HCT116 (cell line): ENCODE results near the gene MAPK8IP3. TPM values are rescaled to one million over a fixed set of nuclear protein-coding genes. Genes with fewer than 3 reads are reported as not detected.

Experiments
- ATAC-seq: fragments of 200-7000 bp; cut with Tn5 transposase; 2 replicates; pipeline ENCODE4 v1.9.1; 2020; ENCODE audit warnings: mild to moderate bottlenecking, moderate library complexity
- BruUV-seq: library from RNA; stranded (reverse); fragments of 400-500 nt; replicated peaks from 2 replicates; lab custom pipeline; 2021; lab: Mats Ljungman, UMichigan
- CTCF ChIA-PET: fragments of 300-600 bp; sonication (Branson Sonifier 250); formaldehyde crosslinking; loops from one replicate; lab custom pipeline; 2021; ENCODE audit warnings: antibody characterized with exemption; lab: Charles Lee
- POLR2A ChIA-PET: fragments of 300-600, 350-600 bp; sonication (Branson Sonifier 250); formaldehyde crosslinking; loops from one replicate; lab custom pipeline; 2021; ENCODE audit warnings: antibody characterized with exemption; lab: Charles Lee
- RAD21 ChIA-PET, 2 experiments: fragments of 300-600 bp; sonication (Branson Sonifier 250); formaldehyde crosslinking; loops; one replicate each; lab custom pipeline; 2023; ENCODE audit warnings: low total read pairs in 2 of 2; ENCODE audit not compliant: uncharacterized antibody in 2 of 2, unreplicated experiment in 2 of 2, low non-redundant PET in 1 of 2; lab: Charles Lee
- DNase-seq: peaks from one replicate; pipeline ENCODE4 v3.0.0-alpha.2; 2010; ENCODE audit warnings: low read depth, low spot score
- H2AFZ ChIP-seq: fragments of 200-600 bp; shearing (Covaris generic), sonication (generic); 2 replicates; pipeline ENCODE4 v1.6.1; 2017; ENCODE audit warnings: low read depth, mixed run types, mixed read lengths, antibody characterized with exemption, low read length; ENCODE audit not compliant: poor library complexity, severe bottlenecking
- H3K27ac ChIP-seq: 2 replicates; pipeline ENCODE4 v1.5.1; 2012; ENCODE audit warnings: low read depth, low read length
- H3K27me3 ChIP-seq: fragments of 200-600 bp; sonication (generic); 2 replicates; pipeline ENCODE4 v1.6.1; 2016; ENCODE audit warnings: mixed run types, low read length, mixed read lengths; ENCODE audit not compliant: insufficient read depth
- H3K36me3 ChIP-seq, 2 experiments: fragments of 200-500 bp in 1 of 2; fragments of 200-600 bp in 1 of 2; sonication (Bioruptor generic) in 1 of 2; sonication (generic) in 1 of 2; 2 replicates each; pipeline versions ENCODE4 v1.5.1 to v1.6.1; 2014 to 2016; ENCODE audit warnings: low read length in 2 of 2, inconsistent platforms in 1 of 2, mixed read lengths in 1 of 2, mixed run types in 1 of 2; ENCODE audit not compliant: insufficient read depth in 2 of 2, control insufficient read depth in 1 of 2
- H3K4me1 ChIP-seq, 2 experiments: fragments of 200-600 bp in 1 of 2; sonication (generic) in 1 of 2; 2 replicates each; pipeline versions ENCODE4 v1.5.1 to v1.6.1; 2012 to 2017; ENCODE audit warnings: low read length in 2 of 2, inconsistent platforms in 1 of 2, mild to moderate bottlenecking in 1 of 2, mixed read lengths in 1 of 2, mixed run types in 1 of 2, moderate library complexity in 1 of 2; ENCODE audit not compliant: insufficient read depth in 2 of 2, control insufficient read depth in 1 of 2
- H3K4me2 ChIP-seq: fragments of 200-600 bp; sonication (generic); 2 replicates; pipeline ENCODE4 v1.6.1; 2017; ENCODE audit warnings: mixed run types, low read length, mixed read lengths
- H3K4me3 ChIP-seq, 2 experiments: fragments of 200-600 bp in 1 of 2; sonication (generic) in 1 of 2; replicated peaks in 1 of 2; 2 replicates each; pipeline ENCODE4 v1.5.1; 2011 to 2016; ENCODE audit warnings: low read length in 2 of 2, control low read depth in 1 of 2, low read depth in 1 of 2, mild to moderate bottlenecking in 1 of 2, mixed read lengths in 1 of 2, mixed run types in 1 of 2
- H3K79me2 ChIP-seq: fragments of 200-600 bp; sonication (generic); 2 replicates; pipeline ENCODE4 v1.6.1; 2017; ENCODE audit warnings: mild to moderate bottlenecking, mixed run types, low read length, moderate library complexity, mixed read lengths; ENCODE audit not compliant: insufficient read depth
- H3K9ac ChIP-seq: fragments of 200-600 bp; sonication (generic); 2 replicates; pipeline ENCODE4 v1.6.1; 2016; ENCODE audit warnings: low read length, mixed read lengths
- H3K9me2 ChIP-seq: fragments of 200-600 bp; sonication (generic), shearing (Covaris generic); 2 replicates; pipeline ENCODE4 v1.6.1; 2017; ENCODE audit warnings: mixed run types, mild to moderate bottlenecking, moderate library complexity; ENCODE audit not compliant: insufficient read depth
- H3K9me3 ChIP-seq, 2 experiments: fragments of 200-500 bp in 1 of 2; fragments of 200-600 bp in 1 of 2; sonication (Bioruptor generic) in 1 of 2; sonication (generic) in 1 of 2; 2 replicates each; pipeline ENCODE4 v1.6.1; 2014 to 2017; ENCODE audit warnings: low read length in 2 of 2, mixed read lengths in 2 of 2, inconsistent platforms in 1 of 2, low read depth in 1 of 2, mild to moderate bottlenecking in 1 of 2, mixed run types in 1 of 2, moderate library complexity in 1 of 2; ENCODE audit not compliant: control insufficient read depth in 1 of 2, insufficient read depth in 1 of 2
- H4K20me1 ChIP-seq: fragments of 200-600 bp; sonication (generic), shearing (Covaris generic); 2 replicates; pipeline ENCODE4 v1.6.1; 2017; ENCODE audit warnings: mixed run types, mild to moderate bottlenecking, moderate library complexity; ENCODE audit not compliant: insufficient read depth
- CBX3 ChIP-seq: IDR thresholded peaks from 2 replicates; pipeline ENCODE4 v1.6.1; 2012; ENCODE audit warnings: low read depth
- CEBPB ChIP-seq: IDR thresholded peaks from 2 replicates; pipeline ENCODE4 v1.6.1; 2012; ENCODE audit warnings: low read depth
- EGR1 ChIP-seq: IDR thresholded peaks from 2 replicates; pipeline ENCODE4 v1.6.1; 2012; ENCODE audit warnings: low read depth
- ELF1 ChIP-seq: IDR thresholded peaks from 2 replicates; pipeline ENCODE4 v1.6.1; 2012; ENCODE audit warnings: low read depth, borderline replicate concordance
- EZH2 ChIP-seq: fragments of 200-600 bp; sonication (generic); IDR thresholded peaks from 2 replicates; pipeline ENCODE4 v1.6.1; 2017; ENCODE audit warnings: antibody characterized with exemption, mixed run types
- FOSL1 ChIP-seq: IDR thresholded peaks from 2 replicates; pipeline ENCODE4 v1.6.1; 2012; ENCODE audit warnings: low read depth
- POLR2A ChIP-seq: IDR thresholded peaks from 2 replicates; pipeline ENCODE4 v1.7.0; 2011; ENCODE audit warnings: borderline replicate concordance; ENCODE audit not compliant: insufficient read depth, insufficient read length; ENCODE audit errors: extremely low read depth
- POLR2AphosphoS5 ChIP-seq: IDR thresholded peaks from 2 replicates; pipeline ENCODE4 v1.6.1; 2011; ENCODE audit warnings: mild to moderate bottlenecking, low read depth, low read length, moderate library complexity
- SIN3A ChIP-seq: IDR thresholded peaks from 2 replicates; pipeline ENCODE4 v1.6.1; 2012; ENCODE audit warnings: low read depth
- SRF ChIP-seq: IDR thresholded peaks from 2 replicates; pipeline ENCODE4 v1.6.1; 2012; ENCODE audit warnings: low read depth
- TCF7L2 ChIP-seq: IDR thresholded peaks from 2 replicates; pipeline ENCODE4 v1.7.0; 2011; ENCODE audit warnings: borderline replicate concordance, inconsistent platforms; ENCODE audit not compliant: insufficient read depth, insufficient read length; ENCODE audit errors: extremely low read depth
- ZFX ChIP-seq: fragments of 450-650 bp; IDR thresholded peaks from 2 replicates; pipeline ENCODE4 v1.6.1; 2017
- intact Hi-C: fragments of 100-400 bp; cut with micrococcal nuclease; formaldehyde crosslinking; loops from 2 replicates; pipeline ENCODE4 v1.10.0; 2022
- total RNA-seq: library from RNA; stranded (reverse); gene quantifications from one replicate; pipeline ENCODE4 v1.2.1, GENCODE V29; 2021; ENCODE audit not compliant: unreplicated experiment
- TF ChIP-seq, protein P1 (sequence below): IDR thresholded peaks from 2 replicates; pipeline ENCODE4 v1.6.1; 2012

Gene MAPK8IP3
- total RNA-seq, 1 experiment from 2014 or later = 75.3 TPM

- Histone ChIP-seq H3K27me3 (no peaks in the 10 kb centered on the region), H3K4me1 (peaks cover 6 to 29% of the 10 kb centered on the region in 2 experiments), H3K9me2 (no peaks in the 10 kb centered on the region), H3K4me3 (no peak overlapping the region), H4K20me1 (no peaks in the 10 kb centered on the region), H3K9me3 (no peaks in the 10 kb centered on the region), H3K27ac (peak overlapping the region; percentile 24; the same call in 1 of the 2 replicates), H3K79me2 (peaks cover 33% of the 10 kb centered on the region), H3K36me3 (no peaks in the 10 kb centered on the region; a peak in 2 of 4 replicates), H2AFZ (no peak overlapping the region), H3K4me2 (no peak overlapping the region), H3K9ac (no peak overlapping the region)
- TF ChIP-seq POLR2A (peak; percentile 49), FOSL1 (no peak), SRF (no peak), ELF1 (no peak), POLR2AphosphoS5 (0 out of 2 replicates have a peak, but pooled peaks have one; percentile 25), EGR1 (no peak), SIN3A (no peak)
- TF ChIP-seq, protein P1, sequence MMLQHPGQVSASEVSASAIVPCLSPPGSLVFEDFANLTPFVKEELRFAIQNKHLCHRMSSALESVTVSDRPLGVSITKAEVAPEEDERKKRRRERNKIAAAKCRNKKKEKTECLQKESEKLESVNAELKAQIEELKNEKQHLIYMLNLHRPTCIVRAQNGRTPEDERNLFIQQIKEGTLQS = no peak
- intact Hi-C loops = no loop called here
- ATAC-seq (no peak), DNase-seq (no peak)
- no TSS peak for BruUV-seq
- ChIA-PET RAD21 (no interaction called here), CTCF (no interaction called here), POLR2A (no interaction called here)
Observed at GRCh38 chr16:1778200-1779179, 72.5 kb downstream of the MAPK8IP3 start.

GRCh38 chr16:1779234-1779701 lies 73.3 kb downstream of the MAPK8IP3 start:
- no TSS peak for BruUV-seq
- ChIA-PET RAD21 (no interaction called here), POLR2A (interaction anchor here (1.2 kb wide), 1 partner anchor 185 kb away, joined by 3 read pairs; the partner anchor contains the start of gene RPS2), CTCF (no interaction called here)
- Histone ChIP-seq H4K20me1 (no peaks in the 10 kb centered on the region), H3K79me2 (peaks cover 33% of the 10 kb centered on the region), H3K9me3 (no peaks in the 10 kb centered on the region), H2AFZ (no peak overlapping the region), H3K4me2 (no peak overlapping the region), H3K36me3 (peaks cover 0 to 4% of the 10 kb centered on the region in 2 experiments; a peak in 3 of 4 replicates), H3K4me1 (peaks cover 4 to 27% of the 10 kb centered on the region in 2 experiments), H3K27ac (peak overlapping the region; percentile 34; the same call in 1 of the 2 replicates), H3K9me2 (no peaks in the 10 kb centered on the region), H3K9ac (no peak overlapping the region), H3K27me3 (no peaks in the 10 kb centered on the region), H3K4me3 (no peak overlapping the region)
- no peak for TF ChIP-seq TCF7L2
- no peak for TF ChIP-seq SRF
- TF ChIP-seq POLR2A = no peak
- TF ChIP-seq CEBPB = no peak
- no peak for TF ChIP-seq CBX3
- no peak for TF ChIP-seq EZH2
- TF ChIP-seq ZFX = no peak
- DNase-seq (no peak), ATAC-seq (no peak)
- intact Hi-C loops = no loop called here
